Measurements from ENCODE around the gene SPIRE1.
A peak's percentile ranks its signal among the peaks of the same experiment; 100 is the strongest.

SPIRE1 gene

GRCh38 chr18:12410081-12410481 is 247.8 kb downstream of the SPIRE1 start:
- DNase-seq (ENCODE audit: low read depth): no peak
- no peak overlapping the region for H3K4me3 ChIP-seq (ENCODE audit: low read length)
- no peak for TF ChIP-seq CTCF (conservative IDR thresholded peaks at IDR 0.05; ENCODE audit: low read depth, low read length)

- no peak for TF ChIP-seq CTCF (conservative IDR thresholded peaks at IDR 0.05; ENCODE audit: low read depth, low read length)
- DNase-seq (ENCODE audit: low read depth): no peak
- no peak overlapping the region for H3K4me3 ChIP-seq (ENCODE audit: low read length)
Measured at GRCh38 chr18:12409469-12409868, 248.4 kb downstream of the SPIRE1 start.

GRCh38 chr18:12408247-12408869 is 249.5 kb downstream of the SPIRE1 start:
- TF ChIP-seq CTCF (conservative IDR thresholded peaks at IDR 0.05; ENCODE audit: low read depth, low read length): no peak
- H3K4me3 ChIP-seq (ENCODE audit: low read length): peak overlapping the region; percentile 65
- DNase-seq (ENCODE audit: low read depth): no peak

GRCh38 chr18:12406371-12407111 is 251.4 kb downstream of the SPIRE1 start:
- TF ChIP-seq CTCF (conservative IDR thresholded peaks at IDR 0.05; ENCODE audit: low read depth, low read length): no peak
- H3K4me3 ChIP-seq (ENCODE audit: low read length): no peak overlapping the region
- no peak for DNase-seq (ENCODE audit: low read depth)

GRCh38 chr18:12405066-12405465 is 252.8 kb downstream of the SPIRE1 start:
- DNase-seq (ENCODE audit: low read depth): no peak
- no peak overlapping the region for H3K4me3 ChIP-seq (ENCODE audit: low read length)
- TF ChIP-seq CTCF (conservative IDR thresholded peaks at IDR 0.05; ENCODE audit: low read depth, low read length): no peak

GRCh38 chr18:12403601-12404506 is 254.1 kb downstream of the SPIRE1 start:
- no peak for TF ChIP-seq CTCF (conservative IDR thresholded peaks at IDR 0.05; ENCODE audit: low read depth, low read length)
- DNase-seq (ENCODE audit: low read depth): no peak
- no peak overlapping the region for H3K4me3 ChIP-seq (ENCODE audit: low read length)
